ENCODE measurements around the gene NKRF.

Gene NKRF

GRCh38 chrX:119607018-119607389 lies 780 bp upstream of the NKRF start:
- DNase-seq = peak in 1 of 2 experiments; percentile 8

GRCh38 chrX:119605464-119606279 lies 552 bp downstream of the NKRF start:
- peak in 1 of 2 experiments; percentile 55 for DNase-seq

GRCh38 chrX:119604766-119605463 lies 1.3 kb downstream of the NKRF start:
- peak in 1 of 2 experiments; percentile 36 for DNase-seq

- no peak for DNase-seq
Observed at GRCh38 chrX:119602701-119603255, 3.4 kb downstream of the NKRF start.

GRCh38 chrX:119589810-119590209 lies 16.4 kb downstream of the NKRF start:
- DNase-seq = no peak

GRCh38 chrX:119583431-119584059 lies 22.7 kb downstream of the NKRF start:
- DNase-seq = no peak

GRCh38 chrX:119579414-119579813 lies 26.8 kb downstream of the NKRF start:
- DNase-seq = no peak

- DNase-seq = peak; percentile 73 to 94
Observed at GRCh38 chrX:119574394-119575266, 31.6 kb downstream of the NKRF start, which contains the start of gene UBE2A. TSS of gene UBE2A (plus strand) at chrX:119574563. CDS start at chrX:119574712, 149 bp downstream.

- no peak for DNase-seq
Observed at GRCh38 chrX:119573840-119574393, 32.3 kb downstream of the NKRF start.

- no peak for DNase-seq
Observed at GRCh38 chrX:119573222-119573621, 33.0 kb downstream of the NKRF start.

GRCh38 chrX:119570351-119570835 lies 35.8 kb downstream of the NKRF start:
- DNase-seq = no peak

GRCh38 chrX:119565107-119565663 lies 41.0 kb downstream of the NKRF start, which contains the start of gene STEEP1:
TSS of gene STEEP1 (minus strand) at chrX:119565409. CDS start at chrX:119565355, 54 bp downstream.
- peak; percentile 92 to 94 for DNase-seq

GRCh38 chrX:119552508-119552907 lies 53.7 kb downstream of the NKRF start:
- no peak for DNase-seq

GRCh38 chrX:119549327-119550016 lies 56.8 kb downstream of the NKRF start:
- DNase-seq = no peak

- DNase-seq = no peak
Observed at GRCh38 chrX:119541188-119541587, 65.0 kb downstream of the NKRF start.

GRCh38 chrX:119539872-119540271 lies 66.4 kb downstream of the NKRF start:
- DNase-seq = no peak

Measured in NCI-H526 (cell line).